Measurements from ENCODE around the gene PLXNA2.

PLXNA2 gene

GRCh38 chr1:208243967-208244916 lies at the start of gene PLXNA2:
Gene PLXNA2 (minus strand): TSS chr1:208244384. CDS start chr1:208217922, 26,462 bp downstream.
- FAIRE-seq: no peak

GRCh38 chr1:208292908-208293307 lies 48.7 kb upstream of the PLXNA2 start:
- no peak for FAIRE-seq

GRCh38 chr1:208291923-208292711 lies 47.9 kb upstream of the PLXNA2 start:
- no peak for FAIRE-seq

- no peak for FAIRE-seq
Observed at GRCh38 chr1:208291129-208291528, 46.9 kb upstream of the PLXNA2 start.

- FAIRE-seq: no peak
Observed at GRCh38 chr1:208289716-208290115, 45.5 kb upstream of the PLXNA2 start.

- no peak for FAIRE-seq
Observed at GRCh38 chr1:208288495-208288894, 44.3 kb upstream of the PLXNA2 start.

- FAIRE-seq: no peak
Observed at GRCh38 chr1:208280681-208281450, 36.7 kb upstream of the PLXNA2 start.

GRCh38 chr1:208279826-208280588 lies 35.8 kb upstream of the PLXNA2 start:
- FAIRE-seq: no peak

- FAIRE-seq: no peak
Observed at GRCh38 chr1:208278638-208279037, 34.5 kb upstream of the PLXNA2 start.

GRCh38 chr1:208276757-208277435 lies 32.7 kb upstream of the PLXNA2 start:
- FAIRE-seq: no peak

- FAIRE-seq: no peak
Observed at GRCh38 chr1:208275083-208275482, 30.9 kb upstream of the PLXNA2 start.

GRCh38 chr1:208273386-208274017 lies 29.3 kb upstream of the PLXNA2 start:
- FAIRE-seq: no peak

GRCh38 chr1:208272713-208273112 lies 28.5 kb upstream of the PLXNA2 start:
- no peak for FAIRE-seq

- no peak for FAIRE-seq
Observed at GRCh38 chr1:208272311-208272710, 28.1 kb upstream of the PLXNA2 start.

- no peak for FAIRE-seq
Observed at GRCh38 chr1:208271236-208271635, 27.1 kb upstream of the PLXNA2 start.

GRCh38 chr1:208270651-208271141 lies 26.5 kb upstream of the PLXNA2 start:
- no peak for FAIRE-seq

GRCh38 chr1:208269338-208269666 lies 25.1 kb upstream of the PLXNA2 start:
- FAIRE-seq: no peak

- no peak for FAIRE-seq
Observed at GRCh38 chr1:208268541-208269337, 24.6 kb upstream of the PLXNA2 start.

GRCh38 chr1:208265525-208265924 lies 21.3 kb upstream of the PLXNA2 start:
- FAIRE-seq: no peak

GRCh38 chr1:208265122-208265469 lies 20.9 kb upstream of the PLXNA2 start:
- FAIRE-seq: no peak

Measured in TTC549 (cell line).